Vagina (tissue), 2 donors: ENCODE measurements around the gene LTBP3. TPM values are rescaled to one million over a fixed set of nuclear protein-coding genes. Genes with fewer than 3 reads are reported as not detected.

Source experiments
- DNase-seq, 2 donors: peaks; one replicate each; pipeline ENCODE4 v3.0.0-alpha.2; 2017; ENCODE audit errors: extremely low spot score in 2 of 2
- H3K27ac ChIP-seq: fragments of 200-600 bp; sonication (generic); one replicate; pipeline ENCODE4 v1.5.1; 2019
- H3K27me3 ChIP-seq: fragments of 200-600 bp; sonication (generic); one replicate; pipeline ENCODE4 v1.5.1; 2019
- H3K36me3 ChIP-seq, 2 donors: fragments of 200-600 bp; sonication (generic); one replicate each; pipeline ENCODE4 v1.5.1; 2017 to 2019
- H3K4me1 ChIP-seq: fragments of 200-600 bp; sonication (generic); one replicate; pipeline ENCODE4 v1.5.1; 2019
- H3K4me3 ChIP-seq, 2 donors: fragments of 200-600 bp; sonication (generic); 1 replicate in 1 of 2; 2 replicates in 1 of 2; pipeline ENCODE4 v1.5.1; 2016 to 2019
- H3K9me3 ChIP-seq: fragments of 200-600 bp; sonication (generic); one replicate; pipeline ENCODE4 v1.5.1; 2019
- CTCF ChIP-seq, 3 experiments: fragments of 450-650 bp in 2 of 3; fragments of 200-600 bp in 1 of 3; sonication (generic) in 1 of 3; IDR thresholded peaks; one replicate each; pipeline ENCODE4 v1.5.1; 2017 to 2019; ENCODE audit warnings: antibody characterized with exemption in 3 of 3, mild to moderate bottlenecking in 2 of 3, moderate library complexity in 2 of 3
- POLR2A ChIP-seq, 2 donors: fragments of 450-650 bp; IDR thresholded peaks; one replicate each; pipeline ENCODE4 v1.6.1; 2017; ENCODE audit warnings: antibody characterized with exemption in 2 of 2, mild to moderate bottlenecking in 2 of 2, moderate library complexity in 2 of 2
- POLR2AphosphoS5 ChIP-seq, 2 donors: sonication (generic); formaldehyde crosslinking; IDR thresholded peaks; one replicate each; pipeline ENCODE4 v1.9.0; 2017; ENCODE audit warnings: antibody characterized with exemption in 2 of 2, mild to moderate bottlenecking in 2 of 2, low read depth in 1 of 2; ENCODE audit not compliant: insufficient read depth in 1 of 2
- intact Hi-C: fragments of 100-400 bp; cut with DNase I; formaldehyde crosslinking; loops from one replicate; pipeline ENCODE4 v1.15.1; 2023
- total RNA-seq: library from RNA; depleted of rRNA; stranded (reverse); fragments of >200 nt; gene quantifications from one replicate; pipeline ENCODE4 v1.2.3, GENCODE V29; 2016

Gene LTBP3
- total RNA-seq, 1 donor from 2014 or later: 246 TPM

- Histone ChIP-seq H3K4me1 (peaks cover 45% of the 10 kb centered on the region), H3K27me3 (no peaks in the 10 kb centered on the region), H3K36me3 (peaks cover 8 to 15% of the 10 kb centered on the region in 2 donors), H3K27ac (peak overlapping the region; percentile 100), H3K4me3 (peak overlapping the region; percentile 77 to 83), H3K9me3 (no peaks in the 10 kb centered on the region)
- DNase-seq: peak in 1 of 2 donors; percentile 99
- TF ChIP-seq CTCF (IDR thresholded peaks at IDR 0.05) (peak in 1 of 3 experiments; percentile 20), POLR2AphosphoS5 (IDR thresholded peaks at IDR 0.05; ENCODE audit: insufficient read depth in 1 of 2, low read depth in 1 of 2) (peak; percentile 97 to 98), POLR2A (IDR thresholded peaks at IDR 0.05) (peak in 1 of 2 donors; percentile 89)
- intact Hi-C loops: loop anchor here (2.0 kb wide), 1 partner anchor 75 kb away; the partner anchor contains the start of gene NEAT1
Measured at GRCh38 chr11:65497141-65498041, 60.8 kb downstream of the LTBP3 start.

- peak overlapping the region; percentile 100 for H3K27ac ChIP-seq
- peaks cover 54% of the 10 kb centered on the region for H3K4me1 ChIP-seq
- H3K27me3 ChIP-seq: no peaks in the 10 kb centered on the region
- intact Hi-C loops: no loop called here
- H3K36me3 ChIP-seq: peaks cover 3 to 6% of the 10 kb centered on the region in 2 donors
- peak overlapping the region; percentile 42 to 77 for H3K4me3 ChIP-seq
- no peak for DNase-seq
- TF ChIP-seq CTCF (IDR thresholded peaks at IDR 0.05): no peak
- TF ChIP-seq POLR2AphosphoS5 (IDR thresholded peaks at IDR 0.05; ENCODE audit: insufficient read depth in 1 of 2, low read depth in 1 of 2): no peak
- peak in 1 of 2 donors; percentile 13 for TF ChIP-seq POLR2A (IDR thresholded peaks at IDR 0.05)
- H3K9me3 ChIP-seq: no peaks in the 10 kb centered on the region
Measured at GRCh38 chr11:65496304-65497140, 61.6 kb downstream of the LTBP3 start.

- peak in 1 of 2 donors; percentile 94 for DNase-seq
- Histone ChIP-seq H3K9me3 (no peaks in the 10 kb centered on the region), H3K4me3 (peak overlapping the region; percentile 7 to 8), H3K4me1 (peaks cover 83% of the 10 kb centered on the region), H3K36me3 (no peaks in the 10 kb centered on the region), H3K27ac (peak overlapping the region; percentile 100), H3K27me3 (no peaks in the 10 kb centered on the region)
- intact Hi-C loops: no loop called here
- no peak for TF ChIP-seq CTCF (IDR thresholded peaks at IDR 0.05)
- TF ChIP-seq POLR2A (IDR thresholded peaks at IDR 0.05): no peak
- TF ChIP-seq POLR2AphosphoS5 (IDR thresholded peaks at IDR 0.05; ENCODE audit: insufficient read depth in 1 of 2, low read depth in 1 of 2): peak; percentile 13 to 88
Measured at GRCh38 chr11:65493367-65494176, 64.6 kb downstream of the LTBP3 start.

GRCh38 chr11:65492637-65493366 lies 65.4 kb downstream of the LTBP3 start:
- Histone ChIP-seq H3K27me3 (no peaks in the 10 kb centered on the region), H3K9me3 (no peaks in the 10 kb centered on the region), H3K4me3 (peak overlapping the region; percentile 7 to 8), H3K4me1 (peaks cover 91% of the 10 kb centered on the region), H3K27ac (peak overlapping the region; percentile 100), H3K36me3 (no peaks in the 10 kb centered on the region)
- no peak for DNase-seq
- intact Hi-C loops: no loop called here
- TF ChIP-seq POLR2AphosphoS5 (IDR thresholded peaks at IDR 0.05; ENCODE audit: insufficient read depth in 1 of 2, low read depth in 1 of 2) (peak; percentile 54 to 87), CTCF (IDR thresholded peaks at IDR 0.05) (no peak)
